Measurements from ENCODE around the gene MTHFD1L. TPM values are rescaled to one million over a fixed set of nuclear protein-coding genes. Genes with fewer than 3 reads are reported as not detected.

MTHFD1L gene
- total RNA-seq, 2 donors from 2014 or later = 71.3 to 109 TPM

- H3K9me3 Mint-ChIP-seq = no peaks in the 10 kb centered on the region
- DNase-seq (ENCODE audit: low spot score in 2 of 2) = no peak
- peak in 1 of 2 donors; percentile 20 for ATAC-seq
- peaks cover 6 to 10% of the 10 kb centered on the region in 2 donors for H3K36me3 Mint-ChIP-seq
- H3K27ac Mint-ChIP-seq = peak overlapping the region in 1 of 2 donors; percentile 48
Observed at GRCh38 chr6:151005896-151006632, 140.6 kb downstream of the MTHFD1L start.

- no peak overlapping the region for H3K27ac Mint-ChIP-seq
- H3K36me3 Mint-ChIP-seq = peaks cover 6 to 10% of the 10 kb centered on the region in 2 donors
- DNase-seq (ENCODE audit: low spot score in 2 of 2) (no peak), ATAC-seq (no peak)
- H3K9me3 Mint-ChIP-seq = no peaks in the 10 kb centered on the region
Observed at GRCh38 chr6:151007076-151007475, 141.6 kb downstream of the MTHFD1L start.

GRCh38 chr6:151007922-151008321, 142.4 kb downstream of the MTHFD1L start:
- ATAC-seq (no peak), DNase-seq (ENCODE audit: low spot score in 2 of 2) (no peak)
- no peaks in the 10 kb centered on the region for H3K9me3 Mint-ChIP-seq
- H3K27ac Mint-ChIP-seq = no peak overlapping the region
- peaks cover 4 to 6% of the 10 kb centered on the region in 2 donors for H3K36me3 Mint-ChIP-seq

- H3K27ac Mint-ChIP-seq = no peak overlapping the region
- no peak for DNase-seq (ENCODE audit: low spot score in 2 of 2)
- no peak for ATAC-seq
- H3K36me3 Mint-ChIP-seq = peaks cover 4 to 6% of the 10 kb centered on the region in 2 donors
- H3K9me3 Mint-ChIP-seq = no peaks in the 10 kb centered on the region
Observed at GRCh38 chr6:151008425-151008824, 142.9 kb downstream of the MTHFD1L start.

- no peak for DNase-seq (ENCODE audit: low spot score in 2 of 2)
- no peaks in the 10 kb centered on the region for H3K9me3 Mint-ChIP-seq
- no peak for ATAC-seq
- H3K27ac Mint-ChIP-seq = no peak overlapping the region
- peaks cover 8 to 13% of the 10 kb centered on the region in 2 donors for H3K36me3 Mint-ChIP-seq
Observed at GRCh38 chr6:151009576-151009975, 144.1 kb downstream of the MTHFD1L start.

- Mint-ChIP-seq H3K36me3 (peaks cover 9 to 17% of the 10 kb centered on the region in 2 donors), H3K9me3 (no peaks in the 10 kb centered on the region), H3K27ac (no peak overlapping the region)
- no peak for DNase-seq (ENCODE audit: low spot score in 2 of 2)
- ATAC-seq = no peak
Observed at GRCh38 chr6:151010071-151010470, 144.6 kb downstream of the MTHFD1L start.

- no peak overlapping the region for H3K27ac Mint-ChIP-seq
- peaks cover 9 to 21% of the 10 kb centered on the region in 2 donors for H3K36me3 Mint-ChIP-seq
- H3K9me3 Mint-ChIP-seq = no peaks in the 10 kb centered on the region
- DNase-seq (ENCODE audit: low spot score in 2 of 2) (no peak), ATAC-seq (no peak)
Observed at GRCh38 chr6:151012321-151013294, 147.1 kb downstream of the MTHFD1L start.

GRCh38 chr6:151014404-151015100, 149.1 kb downstream of the MTHFD1L start:
- no peaks in the 10 kb centered on the region for H3K9me3 Mint-ChIP-seq
- peaks cover 5 to 21% of the 10 kb centered on the region in 2 donors for H3K36me3 Mint-ChIP-seq
- peak overlapping the region in 1 of 2 donors; percentile 75 for H3K27ac Mint-ChIP-seq
- peak in 1 of 2 donors; percentile 62 for DNase-seq (ENCODE audit: low spot score in 2 of 2)
- peak; percentile 45 to 59 for ATAC-seq

- peaks cover 5 to 21% of the 10 kb centered on the region in 2 donors for H3K36me3 Mint-ChIP-seq
- DNase-seq (ENCODE audit: low spot score in 2 of 2) (no peak), ATAC-seq (no peak)
- H3K27ac Mint-ChIP-seq = peak overlapping the region in 1 of 2 donors; percentile 29
- no peaks in the 10 kb centered on the region for H3K9me3 Mint-ChIP-seq
Observed at GRCh38 chr6:151015101-151015700, 149.7 kb downstream of the MTHFD1L start.

GRCh38 chr6:151016107-151016506, 150.6 kb downstream of the MTHFD1L start:
- Mint-ChIP-seq H3K9me3 (no peaks in the 10 kb centered on the region), H3K36me3 (peaks cover 11 to 21% of the 10 kb centered on the region in 2 donors), H3K27ac (no peak overlapping the region)
- DNase-seq (ENCODE audit: low spot score in 2 of 2) (no peak), ATAC-seq (no peak)

- H3K36me3 Mint-ChIP-seq = peaks cover 18 to 26% of the 10 kb centered on the region in 2 donors
- H3K9me3 Mint-ChIP-seq = no peaks in the 10 kb centered on the region
- H3K27ac Mint-ChIP-seq = no peak overlapping the region
- DNase-seq (ENCODE audit: low spot score in 2 of 2) (no peak), ATAC-seq (no peak)
Observed at GRCh38 chr6:151018046-151018445, 152.5 kb downstream of the MTHFD1L start.

GRCh38 chr6:151018911-151019782, 153.6 kb downstream of the MTHFD1L start:
- ATAC-seq (no peak), DNase-seq (ENCODE audit: low spot score in 2 of 2) (no peak)
- Mint-ChIP-seq H3K36me3 (peaks cover 24% of the 10 kb centered on the region in 2 donors), H3K9me3 (no peaks in the 10 kb centered on the region), H3K27ac (no peak overlapping the region)

GRCh38 chr6:151021896-151022295, 156.4 kb downstream of the MTHFD1L start:
- ATAC-seq = no peak
- DNase-seq (ENCODE audit: low spot score in 2 of 2) = no peak
- Mint-ChIP-seq H3K27ac (no peak overlapping the region), H3K36me3 (peaks cover 11 to 31% of the 10 kb centered on the region in 2 donors), H3K9me3 (no peaks in the 10 kb centered on the region)

GRCh38 chr6:151022492-151022891, 157.0 kb downstream of the MTHFD1L start:
- Mint-ChIP-seq H3K27ac (no peak overlapping the region), H3K36me3 (peaks cover 13 to 35% of the 10 kb centered on the region in 2 donors), H3K9me3 (no peaks in the 10 kb centered on the region)
- DNase-seq (ENCODE audit: low spot score in 2 of 2) (no peak), ATAC-seq (no peak)

- no peak overlapping the region for H3K27ac Mint-ChIP-seq
- DNase-seq (ENCODE audit: low spot score in 2 of 2) (no peak), ATAC-seq (no peak)
- H3K36me3 Mint-ChIP-seq = peaks cover 16 to 43% of the 10 kb centered on the region in 2 donors
- no peaks in the 10 kb centered on the region for H3K9me3 Mint-ChIP-seq
Observed at GRCh38 chr6:151023342-151023741, 157.8 kb downstream of the MTHFD1L start.

Measured in activated naive CD4-positive, alpha-beta T cell treated with anti-CD3 and anti-CD28 coated beads, Interleukin-2, amount 50 U/mL, for 72 hours (primary cell).